Activated CD4-positive, alpha-beta T cell treated with anti-CD3 and anti-CD28 coated beads, Interleukin-2, amount 50 U/mL, for 4 hours (primary cell): Measurements from ENCODE around the gene GATAD2B.
"Not testable (repeated sequence)": the region's sequence is repeated elsewhere in the genome, so short reads cannot be mapped to it uniquely, and the experiment has no call there.

Experiments used
- DNase-seq, 2 experiments: peaks; one replicate each; pipeline ENCODE4 v3.0.0-alpha.2; 2020

GATAD2B gene

GRCh38 chr1:153882296-153882912, 40.4 kb downstream of the GATAD2B start:
- no peak for DNase-seq

DNA sequence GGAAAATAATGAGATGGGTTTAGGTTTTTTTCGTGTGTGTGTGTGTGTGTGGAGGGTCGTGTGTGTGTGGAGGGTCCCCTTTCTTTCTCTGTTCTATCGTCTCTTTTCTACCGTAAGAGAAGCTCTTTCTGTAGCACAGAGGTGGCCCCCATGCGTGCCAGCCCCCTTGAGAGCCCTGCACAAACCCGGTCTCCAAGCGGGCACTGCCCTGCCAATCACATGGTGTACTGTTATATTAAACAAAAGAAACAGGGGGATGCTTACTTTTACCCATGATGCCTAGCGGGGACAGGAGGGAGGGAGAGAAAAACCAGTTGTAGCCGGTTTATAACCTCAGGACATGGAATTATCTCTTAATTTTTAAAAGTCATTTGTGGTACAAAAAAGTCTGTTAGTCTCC, 41.0 kb downstream of the GATAD2B start:
- no peak for DNase-seq

GRCh38 chr1:153880962-153881361, 41.8 kb downstream of the GATAD2B start:
- peak; percentile 2 to 15 for DNase-seq

DNA sequence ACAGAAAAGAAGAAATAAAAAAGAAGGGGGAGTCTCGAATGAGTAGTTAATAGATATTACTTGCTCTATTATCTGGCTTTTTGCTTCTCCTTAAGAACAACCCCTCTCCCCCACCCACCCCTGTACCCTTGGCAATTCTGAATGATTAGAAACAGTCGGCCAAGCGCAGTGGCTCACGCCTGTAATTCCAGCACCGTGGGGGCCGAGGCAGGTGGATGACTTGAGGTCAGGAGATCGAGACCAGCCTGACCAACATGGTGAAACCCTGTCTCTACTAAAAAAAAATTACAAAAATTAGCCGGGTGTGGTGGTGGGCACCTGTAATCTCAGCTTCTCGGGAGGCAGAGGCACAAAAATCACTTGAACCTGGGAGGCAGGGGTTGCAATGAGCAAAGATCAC, 42.7 kb downstream of the GATAD2B start:
- no peak for DNase-seq

DNA sequence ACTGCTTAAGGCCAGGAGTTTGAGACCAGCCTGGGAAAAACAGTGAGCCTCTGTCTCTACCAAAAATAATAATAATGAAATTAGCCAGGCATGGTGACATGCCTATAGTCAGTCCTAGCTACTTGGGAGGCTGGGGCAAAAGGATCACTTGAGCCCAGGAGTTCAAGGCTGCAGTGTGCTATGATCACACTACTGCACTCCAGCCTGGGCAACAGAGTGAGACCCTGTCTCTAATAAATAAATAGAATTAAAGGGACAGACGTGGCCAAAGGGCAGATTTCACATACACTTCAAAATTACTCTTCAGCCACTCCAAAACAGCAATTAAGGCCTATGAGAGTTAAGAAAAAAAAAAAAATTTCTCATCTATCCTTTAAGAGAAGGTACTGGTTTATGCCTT, 45.7 kb downstream of the GATAD2B start:
- no peak for DNase-seq

GRCh38 chr1:153872934-153873333, 49.8 kb downstream of the GATAD2B start:
- DNase-seq: no peak

- DNase-seq: no peak
These were observed 50.4 kb downstream of the GATAD2B start for GRCh38 chr1:153872331-153872730.

DNA sequence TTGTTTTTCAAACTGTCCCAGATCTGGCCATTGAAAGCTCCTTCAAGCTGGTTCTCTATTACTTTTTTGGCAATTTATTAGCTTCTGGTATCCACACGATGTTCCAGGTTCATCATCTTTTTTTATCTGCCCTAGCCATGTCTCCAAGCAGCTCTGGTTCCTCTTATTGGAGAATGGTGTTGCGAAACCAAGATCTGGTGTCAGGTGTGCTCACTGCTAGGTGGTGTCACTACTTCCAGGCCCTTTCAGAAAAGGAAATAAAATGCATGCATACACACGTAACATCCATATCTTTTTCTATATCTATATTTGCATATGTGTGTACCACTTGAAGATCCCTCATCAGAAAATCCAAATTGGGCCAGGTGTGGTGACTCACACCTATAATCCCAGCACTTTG, 53.3 kb downstream of the GATAD2B start:
- DNase-seq: no peak

DNA sequence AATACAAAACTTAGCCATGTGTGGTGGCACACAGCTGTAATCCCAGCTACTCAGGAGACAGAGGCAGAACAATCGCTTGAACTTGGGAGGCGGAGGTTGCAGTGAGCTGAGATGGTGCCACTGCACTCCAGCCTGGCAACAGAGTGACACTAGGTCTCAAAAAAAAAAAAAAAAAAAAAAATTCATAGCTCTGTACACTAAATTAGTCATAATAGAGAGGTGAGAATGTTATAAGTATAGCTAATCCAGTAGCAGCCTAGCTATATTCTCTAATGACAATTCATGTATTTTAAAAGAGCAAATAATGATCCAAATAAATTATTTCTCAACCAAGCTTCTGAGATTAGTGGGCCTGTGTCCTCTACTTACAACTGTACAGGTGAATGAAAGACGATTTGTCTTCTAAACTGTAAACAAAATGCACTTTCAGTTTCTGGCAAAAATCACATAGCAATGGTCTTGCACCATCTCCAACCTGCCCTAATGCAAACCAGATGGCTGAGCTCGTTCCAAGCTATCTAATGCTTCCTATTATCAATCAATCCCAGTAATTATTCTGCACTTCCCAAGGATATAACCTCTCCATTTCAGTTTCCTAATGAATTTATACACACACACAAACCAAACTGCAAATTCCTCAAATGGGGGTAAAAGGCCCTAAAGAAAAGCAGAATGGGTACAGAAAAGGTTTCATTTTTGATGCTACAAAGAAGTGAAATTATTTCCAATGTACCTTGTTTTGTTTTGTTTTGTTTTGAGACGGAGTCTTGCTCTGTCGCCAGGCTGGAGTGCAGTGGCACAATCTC, 56.5 kb downstream of the GATAD2B start:
- DNase-seq: no peak

DNA sequence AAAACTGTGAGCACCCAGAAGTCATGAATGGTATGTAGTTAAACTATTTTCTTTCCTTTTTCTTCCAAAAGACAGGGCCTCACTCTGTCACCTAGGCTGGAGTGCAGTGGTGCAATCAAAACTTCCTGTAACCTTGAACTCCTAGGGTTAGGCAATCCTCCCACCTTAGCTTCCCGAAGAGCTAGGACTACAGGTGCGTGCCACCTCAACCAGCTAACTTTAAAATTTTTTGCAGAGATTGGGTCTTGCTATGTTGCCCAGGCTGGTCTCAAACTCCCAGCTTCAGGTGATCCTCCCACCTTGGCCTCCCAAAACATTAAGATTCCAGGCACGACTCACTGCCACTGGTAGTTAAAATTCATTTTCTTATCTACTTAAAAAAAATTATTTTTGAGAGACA, 62.5 kb downstream of the GATAD2B start:
- no peak for DNase-seq

DNA sequence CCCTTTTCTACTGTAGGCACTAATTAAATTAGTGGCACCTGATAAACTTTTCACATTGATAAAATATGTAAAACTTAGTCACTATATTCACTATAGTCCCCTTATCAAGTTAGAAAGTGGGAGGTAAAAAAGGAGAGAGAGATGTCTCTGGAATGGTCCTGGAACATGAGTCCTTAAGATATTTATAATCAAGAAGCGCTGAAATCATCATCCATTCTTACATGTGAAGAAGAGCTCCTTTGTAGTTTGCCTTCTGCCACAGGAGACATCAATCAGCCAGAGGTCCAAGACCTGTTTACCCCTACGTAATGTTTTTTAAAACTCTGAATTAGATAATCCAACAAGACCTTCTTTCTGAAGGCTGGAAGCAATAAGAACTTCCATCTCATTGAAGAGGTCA, 65.3 kb downstream of the GATAD2B start:
- DNase-seq: no peak

GRCh38 chr1:153856763-153857162, 66.0 kb downstream of the GATAD2B start:
- DNase-seq: no peak

- no peak for DNase-seq
These were observed 70.6 kb downstream of the GATAD2B start for GRCh38 chr1:153852170-153852569.

GRCh38 chr1:153849487-153850185, 73.1 kb downstream of the GATAD2B start:
- no peak for DNase-seq

DNA sequence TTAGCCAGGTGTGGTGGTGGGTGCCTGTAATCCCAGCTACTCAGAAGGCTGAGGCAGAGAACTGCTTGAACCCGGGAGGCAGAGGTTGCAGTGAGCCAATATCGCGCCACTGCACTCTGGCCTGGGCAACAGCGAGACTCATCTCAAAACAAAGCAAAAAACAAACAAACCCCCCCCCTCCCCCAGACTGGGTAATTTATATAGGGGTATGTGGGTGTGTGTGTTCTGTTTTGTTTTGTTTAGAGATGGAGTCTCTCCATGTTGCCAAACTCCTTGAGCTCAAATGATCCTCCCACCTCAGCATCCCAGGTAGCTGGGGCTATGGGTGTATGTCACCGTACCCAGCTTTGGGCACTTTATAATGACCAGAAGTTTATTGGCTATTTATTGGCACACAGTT, 74.0 kb downstream of the GATAD2B start:
- no peak for DNase-seq

DNA sequence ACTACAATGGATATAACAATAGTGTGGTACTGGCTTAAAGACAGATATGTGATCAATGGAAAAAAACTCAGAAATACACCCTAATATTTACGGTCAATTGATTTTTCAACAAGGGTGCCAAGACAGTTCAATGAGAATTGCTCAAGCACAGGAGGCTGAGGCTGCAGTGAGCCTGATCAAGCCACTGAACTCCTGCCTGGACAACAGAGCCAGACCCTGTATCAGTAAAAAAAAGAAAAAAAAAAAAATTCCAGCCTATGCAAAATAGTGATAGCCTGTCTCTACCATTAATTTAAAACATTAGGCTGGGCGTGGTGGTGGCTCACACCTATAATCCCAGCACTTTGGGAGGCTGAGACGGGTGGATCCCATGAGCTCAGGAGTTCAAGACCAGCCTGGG, 77.6 kb downstream of the GATAD2B start:
- DNase-seq: no peak

DNA sequence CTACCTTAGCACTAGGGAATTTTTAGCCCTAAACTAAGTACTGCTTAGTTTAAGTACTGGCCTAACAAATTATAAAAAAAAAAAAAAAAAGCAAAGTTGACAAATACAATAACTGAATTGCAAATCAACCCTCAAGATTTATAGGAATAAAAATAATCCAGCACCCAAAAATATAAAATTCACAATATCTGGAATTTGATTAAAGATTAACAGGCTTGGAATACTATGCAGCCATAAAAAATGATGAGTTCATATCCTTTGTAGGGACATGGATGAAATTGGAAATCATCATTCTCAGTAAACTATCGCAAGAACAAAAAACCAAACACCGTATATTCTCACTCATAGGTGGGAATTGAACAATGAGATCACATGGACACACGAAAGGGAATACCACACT, 78.4 kb downstream of the GATAD2B start:
- not testable (repeated sequence) for DNase-seq

DNA sequence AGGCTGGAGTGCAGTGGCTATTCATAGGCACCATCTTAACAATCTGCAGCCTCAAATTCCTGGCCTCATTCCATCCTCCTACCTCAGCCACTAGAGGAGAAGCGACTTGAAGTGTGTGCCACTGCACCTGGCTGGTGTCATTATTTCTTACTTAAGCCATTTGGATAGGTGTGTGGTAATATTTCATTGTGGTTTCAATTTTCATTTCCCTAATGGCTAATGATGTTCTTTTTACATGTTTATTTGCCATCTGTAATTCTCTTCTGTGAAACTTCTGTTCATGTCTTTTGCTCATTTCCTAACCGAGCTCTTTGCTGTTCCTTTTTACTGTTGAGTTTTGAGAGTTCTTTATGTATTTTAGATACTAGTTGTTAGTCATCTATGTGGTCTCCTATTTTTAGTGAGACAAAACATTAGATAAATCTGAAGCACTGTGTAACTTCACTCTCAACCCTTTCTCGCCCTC, 80.7 kb downstream of the GATAD2B start:
- DNase-seq: no peak

- DNase-seq: no peak
These were observed 81.2 kb downstream of the GATAD2B start for GRCh38 chr1:153841463-153841994.

GRCh38 chr1:153840774-153841173, 82.0 kb downstream of the GATAD2B start:
- not testable (repeated sequence) for DNase-seq

- not testable (repeated sequence) for DNase-seq
These were observed 88.8 kb downstream of the GATAD2B start for GRCh38 chr1:153833968-153834367.

DNA sequence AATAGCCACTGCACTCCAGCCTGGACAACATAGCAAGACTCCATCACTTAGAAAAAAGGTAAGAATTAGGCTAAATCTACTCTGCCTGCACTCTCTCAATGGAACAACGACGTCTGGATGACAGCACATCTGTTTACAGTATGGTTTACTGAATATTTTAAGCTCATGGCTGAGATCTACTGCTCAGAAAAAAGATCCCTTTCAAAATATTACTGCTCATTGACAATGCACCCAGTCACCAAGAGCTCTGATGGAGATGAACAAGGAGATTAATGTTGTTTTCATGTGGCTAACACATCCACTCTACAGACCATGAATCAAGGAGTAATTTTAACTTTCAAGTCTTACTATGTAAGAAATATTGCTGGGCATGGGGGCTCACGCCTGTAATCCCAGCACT, 89.6 kb downstream of the GATAD2B start:
- DNase-seq: no peak

DNA sequence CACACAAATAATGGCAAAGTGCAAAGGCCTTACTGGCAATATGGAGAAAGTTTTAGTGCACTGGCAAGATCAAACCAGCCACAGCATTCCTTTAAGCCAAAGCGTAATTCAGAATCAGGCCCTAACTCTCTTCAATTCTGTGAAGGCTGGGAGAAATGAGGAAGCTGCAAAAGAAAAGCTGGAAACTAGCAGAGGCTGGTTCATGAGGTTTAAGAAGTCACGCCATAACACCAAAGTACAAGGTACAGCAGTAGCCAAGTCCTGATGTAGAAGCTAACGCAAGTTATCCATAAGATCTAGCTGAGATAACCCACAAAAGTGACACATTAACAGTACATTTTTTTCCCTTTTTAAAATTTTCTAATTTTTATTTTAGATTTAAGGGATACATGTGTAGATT, 90.5 kb downstream of the GATAD2B start:
- DNase-seq: no peak

- DNase-seq: no peak
These were observed 91.7 kb downstream of the GATAD2B start for GRCh38 chr1:153831026-153831425.
